Mesothelial cell of epicardium (in vitro differentiated cells): ENCODE measurements around the gene DUSP10. TPM values are rescaled to one million over a fixed set of nuclear protein-coding genes. Genes with fewer than 3 reads are reported as not detected.

Experiments used
- DNase-seq, 2 experiments: peaks; one replicate each; pipeline ENCODE4 v3.0.0; 2021; ENCODE audit warnings: low spot score in 2 of 2; ENCODE audit not compliant: unreplicated experiment in 2 of 2
- H3K27ac Mint-ChIP-seq: 2 replicates; pipeline ENCODE4 v1.8.0; 2021; ENCODE audit warnings: mixed read lengths
- H3K27me3 Mint-ChIP-seq: 2 replicates; pipeline ENCODE4 v1.8.0; 2021; ENCODE audit warnings: low read depth, mixed read lengths
- H3K36me3 Mint-ChIP-seq: 2 replicates; pipeline ENCODE4 v1.8.0; 2021; ENCODE audit warnings: mixed read lengths
- H3K4me1 Mint-ChIP-seq: 2 replicates; pipeline ENCODE4 v1.8.0; 2021; ENCODE audit warnings: mixed read lengths
- H3K4me3 Mint-ChIP-seq: 2 replicates; pipeline ENCODE4 v1.8.0; 2021; ENCODE audit warnings: mild to moderate bottlenecking, moderate library complexity, mixed read lengths
- H3K9me3 Mint-ChIP-seq: 2 replicates; pipeline ENCODE4 v1.8.0; 2021; ENCODE audit warnings: mixed read lengths
- total RNA-seq: library from RNA; stranded (reverse); gene quantifications from 3 replicates; pipeline ENCODE4 v1.2.1, GENCODE V29; 2021
- TF ChIP-seq, protein P1 (sequence below): fragments of 200-600 bp; sonication (generic); IDR thresholded peaks from one replicate; pipeline ENCODE4 v1.5.0; 2021; ENCODE audit warnings: antibody characterized with exemption; ENCODE audit not compliant: unreplicated experiment

Gene DUSP10
- total RNA-seq, 1 donor from 2014 or later, result 4.0 TPM

DNA sequence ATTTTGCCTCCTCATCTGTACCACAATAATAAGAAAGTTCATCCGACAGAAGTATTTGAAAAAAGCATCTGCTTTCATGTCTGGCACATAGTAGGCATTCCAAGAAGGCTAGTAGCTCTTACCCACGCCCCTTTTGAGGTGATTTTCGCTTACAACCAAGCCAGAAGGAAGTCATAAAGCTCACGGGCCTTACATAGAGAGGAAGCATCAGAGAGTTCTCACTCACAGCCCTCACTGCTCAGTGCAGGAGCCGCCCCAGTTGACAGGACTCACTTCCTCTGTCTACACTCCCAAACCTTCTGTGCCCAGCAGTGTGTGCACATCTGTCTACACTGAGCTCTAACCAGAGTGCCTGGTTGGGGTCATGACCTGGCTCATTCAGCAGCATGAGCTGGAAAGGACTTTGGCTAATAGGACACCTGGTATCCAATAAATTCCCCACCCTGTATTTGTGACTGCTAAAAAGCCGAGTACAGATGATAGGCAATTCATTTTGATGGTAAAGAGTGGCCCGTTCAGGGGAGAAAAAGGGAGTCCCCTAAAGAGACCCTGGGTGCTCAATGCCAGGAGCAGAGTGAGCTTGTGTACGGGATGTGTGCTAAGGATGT, 36.8 kb upstream of the DUSP10 start:
- DNase-seq, result no peak
- TF ChIP-seq, protein P1, sequence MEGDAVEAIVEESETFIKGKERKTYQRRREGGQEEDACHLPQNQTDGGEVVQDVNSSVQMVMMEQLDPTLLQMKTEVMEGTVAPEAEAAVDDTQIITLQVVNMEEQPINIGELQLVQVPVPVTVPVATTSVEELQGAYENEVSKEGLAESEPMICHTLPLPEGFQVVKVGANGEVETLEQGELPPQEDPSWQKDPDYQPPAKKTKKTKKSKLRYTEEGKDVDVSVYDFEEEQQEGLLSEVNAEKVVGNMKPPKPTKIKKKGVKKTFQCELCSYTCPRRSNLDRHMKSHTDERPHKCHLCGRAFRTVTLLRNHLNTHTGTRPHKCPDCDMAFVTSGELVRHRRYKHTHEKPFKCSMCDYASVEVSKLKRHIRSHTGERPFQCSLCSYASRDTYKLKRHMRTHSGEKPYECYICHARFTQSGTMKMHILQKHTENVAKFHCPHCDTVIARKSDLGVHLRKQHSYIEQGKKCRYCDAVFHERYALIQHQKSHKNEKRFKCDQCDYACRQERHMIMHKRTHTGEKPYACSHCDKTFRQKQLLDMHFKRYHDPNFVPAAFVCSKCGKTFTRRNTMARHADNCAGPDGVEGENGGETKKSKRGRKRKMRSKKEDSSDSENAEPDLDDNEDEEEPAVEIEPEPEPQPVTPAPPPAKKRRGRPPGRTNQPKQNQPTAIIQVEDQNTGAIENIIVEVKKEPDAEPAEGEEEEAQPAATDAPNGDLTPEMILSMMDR, result no peak
- Mint-ChIP-seq H3K36me3 (no peaks in the 10 kb centered on the region), H3K4me1 (peaks cover 2% of the 10 kb centered on the region), H3K4me3 (no peak overlapping the region), H3K27ac (no peak overlapping the region), H3K9me3 (no peaks in the 10 kb centered on the region), H3K27me3 (peaks cover 2% of the 10 kb centered on the region)

DNA sequence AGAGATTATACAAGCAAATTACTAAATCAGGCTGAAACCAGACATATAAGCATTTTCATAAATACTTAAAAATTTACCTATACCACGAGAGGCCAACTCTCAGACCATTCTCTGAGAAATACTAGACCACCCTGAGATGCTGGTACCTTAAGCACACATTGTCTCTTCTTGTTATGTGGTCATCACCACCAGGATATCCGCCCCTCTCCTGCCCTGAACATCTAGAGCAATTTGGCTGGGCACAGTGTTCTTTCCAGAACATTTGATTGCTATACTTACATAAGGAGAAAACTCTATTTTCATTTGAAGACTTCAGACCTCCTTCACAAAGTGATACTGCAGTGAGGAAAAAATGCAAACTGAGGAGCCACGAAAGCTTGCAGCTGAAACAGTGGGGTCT, 36.2 kb upstream of the DUSP10 start:
- TF ChIP-seq, protein P1, result no peak
- Mint-ChIP-seq H3K27me3 (peaks cover 1% of the 10 kb centered on the region), H3K4me3 (no peak overlapping the region), H3K4me1 (peaks cover 5% of the 10 kb centered on the region), H3K27ac (no peak overlapping the region), H3K9me3 (no peaks in the 10 kb centered on the region), H3K36me3 (no peaks in the 10 kb centered on the region)
- no peak for DNase-seq

DNA sequence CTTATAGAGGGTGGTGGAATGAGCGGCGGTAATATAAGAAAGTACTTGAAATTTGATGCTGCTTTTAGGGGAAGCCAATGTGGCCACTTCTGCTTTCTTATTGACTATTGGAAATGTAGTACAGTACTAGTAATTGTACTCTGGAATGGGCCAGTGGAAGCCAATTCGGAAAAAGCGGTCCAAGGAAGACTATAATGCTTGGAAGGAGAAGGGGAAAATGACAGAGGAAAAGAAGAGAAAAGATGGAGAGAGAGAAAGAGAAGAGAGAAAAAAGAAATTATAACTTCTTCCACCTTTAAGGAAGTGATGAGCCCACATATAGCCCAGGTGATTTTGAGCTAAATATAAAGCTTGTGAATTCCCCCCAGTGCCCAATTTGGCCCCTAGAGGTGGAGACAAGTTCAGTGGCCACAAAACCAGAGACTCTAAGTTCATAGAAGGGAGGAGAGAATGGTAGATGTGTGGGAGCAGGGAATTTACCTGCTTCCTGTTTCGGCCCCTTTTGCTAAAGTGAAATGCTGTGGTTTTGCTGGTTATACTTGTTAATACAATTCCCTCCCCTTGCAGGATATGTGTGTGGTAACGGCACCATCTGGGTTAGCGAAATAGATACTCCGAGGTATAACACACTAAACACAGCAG, 35.7 kb upstream of the DUSP10 start:
- H3K27me3 Mint-ChIP-seq, result peaks cover 1% of the 10 kb centered on the region
- no peak overlapping the region for H3K4me3 Mint-ChIP-seq
- H3K4me1 Mint-ChIP-seq, result peaks cover 5% of the 10 kb centered on the region
- no peak overlapping the region for H3K27ac Mint-ChIP-seq
- no peaks in the 10 kb centered on the region for H3K36me3 Mint-ChIP-seq
- TF ChIP-seq, protein P1, result no peak
- no peak for DNase-seq
- H3K9me3 Mint-ChIP-seq, result no peaks in the 10 kb centered on the region

DNA sequence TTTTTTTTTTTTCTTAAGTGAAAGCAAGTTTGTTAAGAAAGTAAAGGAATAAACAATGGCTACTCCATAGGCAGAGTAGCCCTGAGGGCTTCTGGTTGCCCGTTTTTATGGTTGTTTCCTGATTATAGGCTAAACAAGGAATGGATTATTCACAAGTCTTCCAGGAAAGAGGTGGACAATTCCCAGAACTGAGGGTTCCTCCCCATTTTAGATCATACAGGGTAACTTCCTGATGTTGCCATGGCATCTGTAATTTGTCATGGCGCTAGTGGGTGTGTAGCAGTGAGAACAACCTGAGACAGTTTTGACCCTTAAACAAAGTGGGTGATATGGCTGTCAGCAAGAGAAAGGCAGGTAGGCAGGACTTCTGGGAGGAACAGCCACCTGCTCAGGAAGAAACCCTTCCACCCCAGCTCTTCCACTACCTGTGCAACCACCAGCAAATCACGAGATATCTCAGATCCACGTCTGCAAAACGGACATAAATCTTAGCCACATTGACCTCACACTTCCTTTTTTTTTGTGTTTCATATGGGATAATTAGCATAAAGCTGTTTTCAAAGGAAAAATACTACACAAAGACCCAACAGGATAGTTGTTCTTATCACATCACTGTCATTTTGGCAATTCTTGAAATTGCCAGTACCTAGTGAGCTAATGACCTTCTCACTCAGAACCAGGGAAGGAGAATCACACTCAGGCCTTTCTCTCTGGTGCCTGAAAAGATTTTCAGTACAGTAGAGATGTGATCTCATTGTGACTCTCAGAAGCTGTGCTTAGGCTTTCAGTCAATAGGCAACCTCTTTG, 34.8 kb upstream of the DUSP10 start:
- DNase-seq, result no peak
- no peaks in the 10 kb centered on the region for H3K9me3 Mint-ChIP-seq
- TF ChIP-seq, protein P1, result no peak
- H3K4me3 Mint-ChIP-seq, result no peak overlapping the region
- H3K27me3 Mint-ChIP-seq, result peaks cover 1% of the 10 kb centered on the region
- H3K27ac Mint-ChIP-seq, result no peak overlapping the region
- no peaks in the 10 kb centered on the region for H3K36me3 Mint-ChIP-seq
- H3K4me1 Mint-ChIP-seq, result peaks cover 5% of the 10 kb centered on the region

DNA sequence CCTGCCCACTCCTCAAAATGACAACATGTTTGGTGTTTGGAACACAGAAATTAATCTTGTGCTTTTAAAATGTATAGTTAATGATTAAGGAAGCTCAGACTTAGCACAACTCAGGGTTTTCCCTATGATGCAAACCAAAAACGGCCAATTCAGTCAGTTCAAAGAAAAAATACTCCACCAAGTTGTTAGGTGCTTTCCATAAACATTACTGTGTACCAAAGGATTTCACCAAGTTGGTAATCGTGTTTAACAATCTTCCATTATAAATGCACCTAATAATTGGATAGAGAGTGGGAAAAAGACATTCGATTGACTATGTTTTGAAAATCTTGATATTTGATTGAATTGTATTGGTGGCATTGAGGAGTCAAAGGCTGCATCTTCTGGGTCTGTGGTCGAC, 33.3 kb upstream of the DUSP10 start:
- no peaks in the 10 kb centered on the region for H3K9me3 Mint-ChIP-seq
- DNase-seq, result no peak
- H3K27me3 Mint-ChIP-seq, result peaks cover 1% of the 10 kb centered on the region

More for the DNA sequence above, 33.3 kb upstream of the DUSP10 start:
- Mint-ChIP-seq H3K4me3 (no peak overlapping the region), H3K27ac (no peak overlapping the region), H3K36me3 (no peaks in the 10 kb centered on the region), H3K4me1 (peaks cover 5% of the 10 kb centered on the region)
- TF ChIP-seq, protein P1, result no peak
